ENCODE measurements around the gene RAB27A. TPM values are rescaled to one million over a fixed set of nuclear protein-coding genes. Genes with fewer than 3 reads are reported as not detected.

The RAB27A gene
- total and polyA plus RNA-seq, 2 of the 13 experiments (the other 11 are each of a cell fraction or from before 2014, with no cell fraction given), result 3.4 to 8.1 TPM

DNA sequence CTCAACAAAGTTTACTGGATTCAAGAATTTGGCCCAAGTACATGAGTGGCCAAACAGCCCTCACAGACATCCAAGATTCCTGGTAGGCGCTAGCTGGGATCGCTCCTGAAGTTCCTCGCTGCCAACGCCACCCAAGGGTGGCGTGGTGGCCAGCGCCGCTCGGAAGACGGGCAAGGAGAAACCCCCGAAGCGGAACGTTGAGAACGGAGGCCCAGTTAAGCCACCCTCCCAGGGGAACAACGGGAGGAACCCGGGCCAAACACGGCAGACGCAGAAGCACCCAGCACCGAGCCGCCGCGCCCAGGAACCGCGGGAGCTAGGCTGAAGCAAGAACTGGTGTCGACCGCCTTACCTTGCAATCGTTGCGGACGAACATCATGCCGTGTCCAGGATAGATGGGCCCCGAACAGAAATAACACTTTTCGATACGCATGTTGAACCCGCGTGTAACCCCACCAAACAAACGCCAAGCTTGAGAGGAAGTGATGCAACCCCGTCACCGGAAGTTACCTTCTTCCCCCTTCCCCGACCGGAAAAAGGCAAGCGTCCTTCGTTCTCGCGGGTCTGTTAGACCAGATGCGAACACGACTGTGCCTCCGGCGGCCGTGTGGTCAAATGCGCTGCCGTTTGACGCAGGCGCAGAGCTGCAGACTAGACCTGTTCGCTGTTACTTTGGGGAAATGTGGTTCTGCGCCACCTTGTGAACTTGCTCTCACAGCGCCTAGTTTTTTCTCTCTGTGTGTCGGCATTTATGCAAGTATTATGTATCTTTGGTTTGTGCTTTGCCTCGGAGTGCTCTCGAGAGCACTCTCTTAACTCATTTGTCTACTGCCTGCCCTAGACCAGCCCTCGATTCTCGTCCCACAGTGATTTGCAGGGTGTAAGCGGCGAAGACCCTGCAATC lies 92.9 kb downstream of the RAB27A start, which contains the start of gene RSL24D1 (continued):
- TF ChIP-seq, protein P1, sequence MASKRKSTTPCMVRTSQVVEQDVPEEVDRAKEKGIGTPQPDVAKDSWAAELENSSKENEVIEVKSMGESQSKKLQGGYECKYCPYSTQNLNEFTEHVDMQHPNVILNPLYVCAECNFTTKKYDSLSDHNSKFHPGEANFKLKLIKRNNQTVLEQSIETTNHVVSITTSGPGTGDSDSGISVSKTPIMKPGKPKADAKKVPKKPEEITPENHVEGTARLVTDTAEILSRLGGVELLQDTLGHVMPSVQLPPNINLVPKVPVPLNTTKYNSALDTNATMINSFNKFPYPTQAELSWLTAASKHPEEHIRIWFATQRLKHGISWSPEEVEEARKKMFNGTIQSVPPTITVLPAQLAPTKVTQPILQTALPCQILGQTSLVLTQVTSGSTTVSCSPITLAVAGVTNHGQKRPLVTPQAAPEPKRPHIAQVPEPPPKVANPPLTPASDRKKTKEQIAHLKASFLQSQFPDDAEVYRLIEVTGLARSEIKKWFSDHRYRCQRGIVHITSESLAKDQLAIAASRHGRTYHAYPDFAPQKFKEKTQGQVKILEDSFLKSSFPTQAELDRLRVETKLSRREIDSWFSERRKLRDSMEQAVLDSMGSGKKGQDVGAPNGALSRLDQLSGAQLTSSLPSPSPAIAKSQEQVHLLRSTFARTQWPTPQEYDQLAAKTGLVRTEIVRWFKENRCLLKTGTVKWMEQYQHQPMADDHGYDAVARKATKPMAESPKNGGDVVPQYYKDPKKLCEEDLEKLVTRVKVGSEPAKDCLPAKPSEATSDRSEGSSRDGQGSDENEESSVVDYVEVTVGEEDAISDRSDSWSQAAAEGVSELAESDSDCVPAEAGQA (IDR thresholded peaks at IDR 0.05; ENCODE audit: low read depth), result peak; percentile 83
- TF ChIP-seq, protein P1 (CRISPR knock-in tag; IDR thresholded peaks at IDR 0.05; ENCODE audit: borderline replicate concordance), result no peak
- TF ChIP-seq E2F2 (CRISPR knock-in tag; IDR thresholded peaks at IDR 0.05; ENCODE audit: borderline replicate concordance) (no peak), MIXL1 (CRISPR knock-in tag; IDR thresholded peaks at IDR 0.05) (0 out of 2 replicates have a peak, but pooled peaks have one; percentile 16), FOXA1 (IDR thresholded peaks at IDR 0.05) (no peak), FOXA1 (CRISPR knock-in tag; IDR thresholded peaks at IDR 0.05) (peak; percentile 32; the same call in 1 of the 2 replicates), ZFP37 (CRISPR knock-in tag; IDR thresholded peaks at IDR 0.05; ENCODE audit: borderline replicate concordance) (no peak), ZNF724P (CRISPR knock-in tag; IDR thresholded peaks at IDR 0.05; ENCODE audit: borderline replicate concordance) (0 out of 2 replicates have a peak, but pooled peaks have one; percentile 52), ZNF207 (IDR thresholded peaks at IDR 0.05; ENCODE audit: borderline replicate concordance) (no peak), TEF (CRISPR knock-in tag; IDR thresholded peaks at IDR 0.05) (no peak), HNF1B (CRISPR knock-in tag; IDR thresholded peaks at IDR 0.05) (peak; percentile 91), TFAP4 (IDR thresholded peaks at IDR 0.05; ENCODE audit: borderline replicate concordance, low read depth) (peak; percentile 37; the same call in 1 of the 2 replicates)
- TF ChIP-seq, protein P2, sequence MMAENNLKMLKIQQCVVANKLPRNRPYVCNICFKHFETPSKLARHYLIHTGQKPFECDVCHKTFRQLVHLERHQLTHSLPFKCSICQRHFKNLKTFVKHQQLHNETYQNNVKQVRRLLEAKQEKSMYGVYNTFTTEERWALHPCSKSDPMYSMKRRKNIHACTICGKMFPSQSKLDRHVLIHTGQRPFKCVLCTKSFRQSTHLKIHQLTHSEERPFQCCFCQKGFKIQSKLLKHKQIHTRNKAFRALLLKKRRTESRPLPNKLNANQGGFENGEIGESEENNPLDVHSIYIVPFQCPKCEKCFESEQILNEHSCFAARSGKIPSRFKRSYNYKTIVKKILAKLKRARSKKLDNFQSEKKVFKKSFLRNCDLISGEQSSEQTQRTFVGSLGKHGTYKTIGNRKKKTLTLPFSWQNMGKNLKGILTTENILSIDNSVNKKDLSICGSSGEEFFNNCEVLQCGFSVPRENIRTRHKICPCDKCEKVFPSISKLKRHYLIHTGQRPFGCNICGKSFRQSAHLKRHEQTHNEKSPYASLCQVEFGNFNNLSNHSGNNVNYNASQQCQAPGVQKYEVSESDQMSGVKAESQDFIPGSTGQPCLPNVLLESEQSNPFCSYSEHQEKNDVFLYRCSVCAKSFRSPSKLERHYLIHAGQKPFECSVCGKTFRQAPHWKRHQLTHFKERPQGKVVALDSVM (CRISPR knock-in tag; IDR thresholded peaks at IDR 0.05), result no peak
- TF ChIP-seq, protein P3, sequence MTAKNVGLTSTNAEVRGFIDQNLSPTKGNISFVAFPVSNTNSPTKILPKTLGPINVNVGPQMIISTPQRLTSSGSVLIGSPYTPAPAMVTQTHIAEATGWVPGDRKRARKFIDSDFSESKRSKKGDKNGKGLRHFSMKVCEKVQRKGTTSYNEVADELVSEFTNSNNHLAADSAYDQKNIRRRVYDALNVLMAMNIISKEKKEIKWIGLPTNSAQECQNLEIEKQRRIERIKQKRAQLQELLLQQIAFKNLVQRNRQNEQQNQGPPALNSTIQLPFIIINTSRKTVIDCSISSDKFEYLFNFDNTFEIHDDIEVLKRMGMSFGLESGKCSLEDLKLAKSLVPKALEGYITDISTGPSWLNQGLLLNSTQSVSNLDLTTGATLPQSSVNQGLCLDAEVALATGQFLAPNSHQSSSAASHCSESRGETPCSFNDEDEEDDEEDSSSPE (CRISPR knock-in tag; IDR thresholded peaks at IDR 0.05), result peak; percentile 75
